ENCODE data around the gene SH2D4B. TPM values are rescaled to one million over a fixed set of nuclear protein-coding genes. Genes with fewer than 3 reads are reported as not detected.

Gene SH2D4B
- total and polyA plus RNA-seq, 10 of the 15 experiments (the other 5 are each of a cell fraction or from before 2014, with no cell fraction given) = 0.04 to 0.21 (median 0.13) TPM; not detected in 5

DNA sequence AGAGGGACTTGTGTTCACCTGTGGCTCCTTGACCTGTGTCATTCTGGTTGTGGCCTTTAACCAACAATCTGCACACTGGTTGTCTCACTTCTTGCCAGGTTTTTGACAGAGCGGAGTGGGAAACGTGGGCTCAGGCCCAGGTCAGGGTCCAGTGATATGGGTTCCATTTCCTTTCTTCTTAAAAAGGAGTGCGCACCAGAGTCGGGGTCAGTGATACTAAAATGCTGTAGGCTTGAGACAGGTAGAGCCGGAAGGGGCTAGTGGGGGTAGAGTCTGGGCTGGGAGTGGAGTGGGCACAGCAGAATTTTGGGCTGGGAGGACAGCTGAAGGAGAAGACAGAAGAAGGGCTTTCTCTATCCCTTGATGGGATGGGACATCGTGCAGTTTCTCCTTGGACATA is 61.2 kb downstream of the SH2D4B start (continued):
- no peak for TF ChIP-seq ZNF24 (IDR thresholded peaks at IDR 0.05)
- no peak for TF ChIP-seq BCL11A (IDR thresholded peaks at IDR 0.05; ENCODE audit: low read depth, low read length)
- TF ChIP-seq, protein P1, sequence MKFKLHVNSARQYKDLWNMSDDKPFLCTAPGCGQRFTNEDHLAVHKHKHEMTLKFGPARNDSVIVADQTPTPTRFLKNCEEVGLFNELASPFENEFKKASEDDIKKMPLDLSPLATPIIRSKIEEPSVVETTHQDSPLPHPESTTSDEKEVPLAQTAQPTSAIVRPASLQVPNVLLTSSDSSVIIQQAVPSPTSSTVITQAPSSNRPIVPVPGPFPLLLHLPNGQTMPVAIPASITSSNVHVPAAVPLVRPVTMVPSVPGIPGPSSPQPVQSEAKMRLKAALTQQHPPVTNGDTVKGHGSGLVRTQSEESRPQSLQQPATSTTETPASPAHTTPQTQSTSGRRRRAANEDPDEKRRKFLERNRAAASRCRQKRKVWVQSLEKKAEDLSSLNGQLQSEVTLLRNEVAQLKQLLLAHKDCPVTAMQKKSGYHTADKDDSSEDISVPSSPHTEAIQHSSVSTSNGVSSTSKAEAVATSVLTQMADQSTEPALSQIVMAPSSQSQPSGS (IDR thresholded peaks at IDR 0.05; ENCODE audit: low read length) = no peak
- no peak for TF ChIP-seq SMARCA5 (IDR thresholded peaks at IDR 0.05)
- no peak for TF ChIP-seq MEF2B (IDR thresholded peaks at IDR 0.05; ENCODE audit: partially characterized antibody, poor library complexity, severe bottlenecking)
- no peak for TF ChIP-seq SUPT20H (IDR thresholded peaks at IDR 0.05; ENCODE audit: borderline replicate concordance, control insufficient read depth, low read depth, low read length)
- TF ChIP-seq TCF3 (IDR thresholded peaks at IDR 0.05; ENCODE audit: borderline replicate concordance, insufficient read depth, low read depth, low read length) = no peak
- no peak for TF ChIP-seq KDM1A (IDR thresholded peaks at IDR 0.05; ENCODE audit: borderline replicate concordance)

DNA sequence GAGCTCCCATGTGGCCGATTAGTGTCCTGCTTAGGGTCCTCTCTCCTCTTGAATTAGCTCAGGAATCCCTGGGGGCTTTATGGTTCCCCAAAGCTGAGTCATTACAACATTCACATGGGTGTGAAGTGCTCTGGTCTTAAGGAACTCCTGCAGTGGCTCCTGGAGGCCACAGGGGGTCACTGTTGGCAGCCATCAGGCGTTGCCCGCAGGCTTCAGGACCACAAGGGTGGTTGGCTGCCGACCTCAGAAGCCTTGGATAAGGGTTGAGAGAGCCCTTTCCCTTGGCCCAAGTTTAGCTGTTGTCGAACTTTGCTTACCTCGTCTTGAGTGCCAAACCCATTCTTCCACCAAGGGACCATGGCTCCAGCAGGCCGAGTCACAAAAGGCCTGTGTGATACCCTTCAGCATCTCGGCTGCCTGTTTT is 61.7 kb downstream of the SH2D4B start:
- WGBS (ENCODE audit: insufficient coverage, insufficient replicate concordance, low lambda C conversion rate, missing lambda C conversion rate) = 23% methylated on average over 8 of the region's 8 CpGs
- no peaks in the 10 kb centered on the region for H3K9me3 ChIP-seq (replicated peaks; ENCODE audit: control insufficient read depth, insufficient read depth, low read length)
- ChIA-PET RAD21 (ENCODE audit: unreplicated experiment) (interaction anchor here (0.5 to 4.1 kb wide), 15 partner anchors 9 to 367 kb away, joined by 3 to 38 read pairs (median 7); partner anchors contain the start of genes PRXL2A and SH2D4B), POLR2A (interaction anchor here (0.9 to 1.6 kb wide), 4 partner anchors 9 to 155 kb away, joined by 4 to 6 read pairs (median 4); no protein-coding TSS in a partner anchor), SMC1A (ENCODE audit: uncharacterized antibody, unreplicated experiment) (interaction anchor here (0.5 to 3.9 kb wide), 23 partner anchors 8 to 580 kb away, joined by 3 to 35 read pairs (median 4); partner anchors contain the start of gene SH2D4B), CTCF (interaction anchor here (0.6 to 6.2 kb wide), 28 partner anchors 11 to 1024 kb away, joined by 3 to 63 read pairs (median 4); no protein-coding TSS in a partner anchor)
- no peak overlapping the region for H3K4me2 ChIP-seq (ENCODE audit: control insufficient read depth, insufficient read depth)
- no peaks in the 10 kb centered on the region for H3K79me2 ChIP-seq (ENCODE audit: control insufficient read depth, insufficient read depth, low read length)
- peak; percentile 79 for ATAC-seq
- peak; percentile 57 for DNase-seq (ENCODE audit: low read depth, low spot score)
- BruUV-seq (replicated peaks) = no TSS peak
- no peaks in the 10 kb centered on the region for H3K36me3 ChIP-seq (ENCODE audit: control insufficient read depth in 2 of 2, insufficient read depth in 2 of 2, low read length in 1 of 2)
- peaks cover 17% of the 10 kb centered on the region for H3K4me1 ChIP-seq (ENCODE audit: control insufficient read depth, insufficient read depth, low read length)
- no peaks in the 10 kb centered on the region for H3K27me3 ChIP-seq (replicated peaks in 1 of 2; ENCODE audit: control insufficient read depth in 2 of 2, insufficient read depth in 2 of 2, low read length in 1 of 2)
- no peak overlapping the region; the same call in 1 of the 2 replicates for H3K27ac ChIP-seq (ENCODE audit: control insufficient read depth, insufficient read depth)
- in situ Hi-C loops (cut with MboI) (loop anchor here (10.0 kb wide), 1 partner anchor 155 kb away; no protein-coding TSS in a partner anchor), intact Hi-C loops (cut with micrococcal nuclease; ENCODE audit: unreplicated experiment) (loop anchor here (1.0 to 10.0 kb wide), 5 partner anchors 59 to 435 kb away; no protein-coding TSS in a partner anchor)
- no peak overlapping the region for H3K4me3 ChIP-seq
- peak; percentile 88 for FAIRE-seq
- H4K20me1 ChIP-seq (ENCODE audit: control insufficient read depth, insufficient read depth) = no peaks in the 10 kb centered on the region
- no peak overlapping the region; the same call in 1 of the 2 replicates for H2AFZ ChIP-seq (ENCODE audit: control insufficient read depth, low read depth, low read length)
- H3K9ac ChIP-seq (ENCODE audit: control insufficient read depth, insufficient read depth, low read length) = no peak overlapping the region
- no peak for TF ChIP-seq TCF3 (IDR thresholded peaks at IDR 0.05; ENCODE audit: borderline replicate concordance, insufficient read depth, low read depth, low read length)
- TF ChIP-seq BACH1 (IDR thresholded peaks at IDR 0.05; ENCODE audit: borderline replicate concordance) = peak; percentile 43; the same call in 1 of the 2 replicates
- TF ChIP-seq GATAD2B (conservative IDR thresholded peaks at IDR 0.05; ENCODE audit: low read depth) = peak; percentile 48; the same call in 1 of the 2 replicates
- TF ChIP-seq, protein P2, sequence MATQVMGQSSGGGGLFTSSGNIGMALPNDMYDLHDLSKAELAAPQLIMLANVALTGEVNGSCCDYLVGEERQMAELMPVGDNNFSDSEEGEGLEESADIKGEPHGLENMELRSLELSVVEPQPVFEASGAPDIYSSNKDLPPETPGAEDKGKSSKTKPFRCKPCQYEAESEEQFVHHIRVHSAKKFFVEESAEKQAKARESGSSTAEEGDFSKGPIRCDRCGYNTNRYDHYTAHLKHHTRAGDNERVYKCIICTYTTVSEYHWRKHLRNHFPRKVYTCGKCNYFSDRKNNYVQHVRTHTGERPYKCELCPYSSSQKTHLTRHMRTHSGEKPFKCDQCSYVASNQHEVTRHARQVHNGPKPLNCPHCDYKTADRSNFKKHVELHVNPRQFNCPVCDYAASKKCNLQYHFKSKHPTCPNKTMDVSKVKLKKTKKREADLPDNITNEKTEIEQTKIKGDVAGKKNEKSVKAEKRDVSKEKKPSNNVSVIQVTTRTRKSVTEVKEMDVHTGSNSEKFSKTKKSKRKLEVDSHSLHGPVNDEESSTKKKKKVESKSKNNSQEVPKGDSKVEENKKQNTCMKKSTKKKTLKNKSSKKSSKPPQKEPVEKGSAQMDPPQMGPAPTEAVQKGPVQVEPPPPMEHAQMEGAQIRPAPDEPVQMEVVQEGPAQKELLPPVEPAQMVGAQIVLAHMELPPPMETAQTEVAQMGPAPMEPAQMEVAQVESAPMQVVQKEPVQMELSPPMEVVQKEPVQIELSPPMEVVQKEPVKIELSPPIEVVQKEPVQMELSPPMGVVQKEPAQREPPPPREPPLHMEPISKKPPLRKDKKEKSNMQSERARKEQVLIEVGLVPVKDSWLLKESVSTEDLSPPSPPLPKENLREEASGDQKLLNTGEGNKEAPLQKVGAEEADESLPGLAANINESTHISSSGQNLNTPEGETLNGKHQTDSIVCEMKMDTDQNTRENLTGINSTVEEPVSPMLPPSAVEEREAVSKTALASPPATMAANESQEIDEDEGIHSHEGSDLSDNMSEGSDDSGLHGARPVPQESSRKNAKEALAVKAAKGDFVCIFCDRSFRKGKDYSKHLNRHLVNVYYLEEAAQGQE (IDR thresholded peaks at IDR 0.05; ENCODE audit: low read depth, low read length) = no peak
- TF ChIP-seq IKZF2 (IDR thresholded peaks at IDR 0.05) = peak; percentile 61 to 69; a peak in 3 of 4 replicates
- 0 out of 2 replicates have a peak, but pooled peaks have one; percentile 20 for TF ChIP-seq NR2F1 (conservative IDR thresholded peaks at IDR 0.05)
- TF ChIP-seq, protein P3, sequence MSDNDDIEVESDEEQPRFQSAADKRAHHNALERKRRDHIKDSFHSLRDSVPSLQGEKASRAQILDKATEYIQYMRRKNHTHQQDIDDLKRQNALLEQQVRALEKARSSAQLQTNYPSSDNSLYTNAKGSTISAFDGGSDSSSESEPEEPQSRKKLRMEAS (IDR thresholded peaks at IDR 0.05; ENCODE audit: low read depth, low read length) = no peak
- peak; percentile 83; the same call in 1 of the 2 replicates for TF ChIP-seq DPF2 (IDR thresholded peaks at IDR 0.05)
- peak; percentile 63 for TF ChIP-seq RUNX3 (IDR thresholded peaks at IDR 0.05; ENCODE audit: low read length)
